DMS 273 (cell line): Measurements from ENCODE around the gene PCDHGC5.
A peak's percentile ranks its signal among the peaks of the same experiment; 100 is the strongest.

Source experiments
- DNase-seq: peaks from one replicate; lab custom pipeline; 2025; ENCODE audit not compliant: unreplicated experiment; lab: John Stamatoyannopoulos, UW

Gene PCDHGC5

DNA sequence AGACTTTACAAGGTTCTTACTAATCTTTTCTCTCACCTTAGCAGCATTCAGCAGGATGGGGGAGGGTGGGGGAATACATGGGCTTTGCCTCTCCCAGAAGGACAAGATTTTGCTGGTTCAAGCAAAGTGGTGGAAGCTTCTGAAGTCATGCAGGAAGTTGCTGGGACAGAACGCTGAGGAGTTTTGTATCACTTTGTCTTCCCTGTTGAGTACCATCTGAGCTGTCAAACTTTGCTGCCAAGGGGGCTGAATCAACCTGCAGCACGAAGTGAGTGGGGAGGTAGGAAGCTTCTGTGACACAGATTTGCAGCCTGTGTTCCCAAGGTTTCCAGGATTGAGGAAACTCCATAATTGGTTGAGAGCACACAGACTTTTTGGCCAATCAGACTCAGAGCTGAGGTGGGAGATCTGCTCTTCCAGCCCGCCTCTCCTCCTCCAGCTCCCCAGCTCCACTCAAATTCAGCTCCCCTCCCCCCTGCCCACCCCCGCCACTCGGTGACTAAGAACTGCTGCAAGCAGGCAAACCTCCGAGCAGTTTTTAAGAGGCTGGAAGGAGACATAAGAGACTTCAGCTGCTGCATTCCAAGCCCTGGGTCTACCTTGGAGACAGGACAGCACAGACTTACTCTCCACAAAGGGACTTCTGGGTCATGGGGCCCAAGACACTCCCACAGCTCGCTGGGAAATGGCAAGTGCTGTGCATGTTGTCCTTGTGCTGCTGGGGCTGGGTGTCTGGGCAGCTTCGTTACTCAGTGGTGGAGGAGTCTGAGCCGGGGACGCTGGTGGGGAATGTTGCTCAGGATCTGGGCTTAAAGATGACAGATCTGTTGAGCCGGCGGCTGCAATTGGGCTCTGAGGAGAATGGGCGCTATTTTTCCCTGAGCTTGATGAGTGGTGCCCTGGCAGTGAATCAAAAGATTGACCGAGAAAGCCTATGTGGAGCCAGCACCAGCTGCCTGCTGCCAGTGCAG, at the start of gene PCDHGC5:
Gene PCDHGC5, plus strand, starts transcription at position 491 of the 971 bp plus-strand sequence. Its CDS starts 160 bp downstream, at position 651.
- peak; percentile 46 for DNase-seq

DNA sequence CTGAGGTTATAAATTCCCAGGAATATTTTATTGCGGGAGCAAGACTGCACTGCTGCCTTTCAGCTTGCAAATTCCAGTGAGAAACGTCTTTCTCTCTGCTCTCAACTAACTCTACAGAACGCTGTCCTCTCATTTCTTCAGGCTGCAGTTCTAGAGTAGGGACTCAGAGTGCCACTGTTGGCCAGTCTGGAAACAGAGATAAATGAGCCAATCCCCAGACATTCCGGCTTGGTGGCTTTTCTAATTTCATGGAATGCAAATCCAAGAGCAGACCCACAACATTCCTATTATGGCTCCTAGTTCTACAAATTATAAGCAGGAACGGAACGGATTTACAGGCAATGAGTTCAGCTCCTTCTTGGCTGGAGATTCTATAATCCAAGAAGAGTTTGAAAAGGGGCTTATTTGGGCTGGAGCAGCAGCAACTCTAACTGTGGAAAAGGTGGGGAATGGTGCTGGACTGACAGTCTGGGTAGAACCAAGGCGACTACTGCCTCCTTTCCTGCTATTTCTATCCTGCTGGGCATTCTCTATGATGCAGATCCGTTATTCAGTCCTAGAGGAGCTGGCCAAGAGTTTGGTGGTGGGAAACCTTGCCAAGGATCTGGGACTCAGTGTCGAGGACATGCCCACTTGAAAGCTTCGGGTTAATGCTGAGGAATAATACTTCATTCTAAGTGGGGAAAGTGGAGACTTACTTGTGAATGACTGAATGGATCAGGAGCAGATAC, 49.3 kb upstream of the PCDHGC5 start:
- DNase-seq, result no peak

DNA sequence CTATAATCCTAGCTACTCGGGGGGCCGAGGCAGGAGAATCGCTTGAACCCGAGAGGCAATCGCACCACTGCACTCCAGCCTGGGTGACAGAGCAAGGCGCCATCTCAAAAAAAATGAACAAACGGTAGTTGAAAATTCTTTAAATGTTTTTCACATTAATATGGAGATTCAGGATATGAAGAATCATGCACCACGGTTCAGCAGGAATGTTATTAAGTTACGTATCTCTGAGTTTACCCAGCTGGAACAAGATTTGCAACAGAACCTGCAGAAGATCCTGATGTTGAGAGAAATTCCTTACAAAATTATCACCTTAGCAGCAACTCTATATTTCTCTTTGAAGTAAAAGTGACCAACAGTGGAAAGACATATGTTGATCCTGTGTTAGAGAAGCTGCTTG, 48.5 kb upstream of the PCDHGC5 start:
- DNase-seq, result no peak

DNA sequence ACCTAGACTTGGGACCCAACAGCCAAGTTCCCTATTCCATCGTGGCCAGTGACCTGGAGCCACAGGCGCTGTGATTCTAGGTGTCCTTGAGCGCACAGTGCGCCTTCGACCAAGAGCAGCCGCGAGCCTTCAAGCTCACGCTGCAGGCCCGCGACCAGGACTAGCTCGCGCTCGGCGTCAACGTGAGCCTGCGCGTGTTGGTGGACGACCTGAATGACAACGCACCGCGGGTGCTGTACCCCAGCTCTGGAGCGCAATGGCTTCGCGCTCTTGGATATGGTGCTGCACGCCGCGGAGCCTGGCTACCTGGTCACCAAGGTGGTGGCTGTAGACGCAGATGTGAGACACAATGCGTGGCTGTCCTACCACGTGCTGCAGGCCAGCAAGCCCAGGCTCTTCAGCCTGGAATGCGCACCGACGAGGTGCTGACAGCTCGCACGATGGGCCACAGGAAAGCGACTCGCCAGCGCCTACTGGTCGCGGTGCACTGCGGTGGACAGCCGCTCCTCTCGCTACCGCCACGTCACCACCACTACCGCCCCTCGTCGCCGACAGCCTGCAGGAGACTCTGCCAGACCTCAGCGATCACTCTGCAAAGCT, 47.2 kb upstream of the PCDHGC5 start:
- no peak for DNase-seq

DNA sequence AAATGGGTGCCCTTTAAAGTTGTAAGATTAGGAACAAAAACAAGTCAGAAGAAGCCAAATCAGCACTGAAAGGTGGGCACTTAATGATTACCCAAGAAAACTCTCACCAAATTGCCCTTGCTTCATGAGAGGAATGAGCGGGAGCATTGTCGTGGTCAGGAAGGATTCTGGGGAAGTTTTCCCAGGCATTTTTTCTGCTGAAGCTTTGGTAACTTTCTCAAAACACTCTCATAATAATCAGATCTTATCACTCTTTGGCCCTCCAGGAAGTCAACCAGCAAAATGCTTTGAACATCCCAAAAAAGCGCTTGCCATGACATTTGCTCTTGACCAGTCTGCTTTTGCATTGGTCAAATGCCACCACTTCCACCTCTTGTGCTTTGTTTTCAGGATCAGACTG, 23.5 kb upstream of the PCDHGC5 start:
- DNase-seq, result no peak

DNA sequence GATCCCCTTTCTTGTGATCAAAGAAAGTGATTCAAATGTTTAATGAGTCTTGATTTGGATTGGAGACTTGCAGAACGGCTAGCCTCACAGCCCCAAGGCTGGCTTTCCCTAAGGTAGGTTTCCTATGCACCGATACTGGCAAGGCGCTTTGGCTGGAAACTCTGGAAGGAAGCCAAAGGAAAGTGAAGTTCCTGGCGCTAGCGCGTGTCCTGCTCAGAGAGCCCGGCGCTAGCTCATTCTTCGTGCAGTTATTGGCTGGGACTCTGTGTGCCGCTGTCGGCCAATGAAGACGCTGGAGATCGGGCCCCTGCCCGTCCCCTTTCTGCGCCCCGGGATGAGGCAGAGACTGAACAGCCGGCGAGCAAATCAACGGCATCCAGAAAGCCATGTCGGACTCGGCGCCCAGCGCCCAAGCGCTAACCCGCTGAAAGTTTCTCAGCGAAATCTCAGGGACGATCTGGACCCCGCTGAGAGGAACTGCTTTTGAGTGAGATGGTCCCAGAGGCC, 13.2 kb upstream of the PCDHGC5 start, which contains the start of gene PCDHGC3:
Gene PCDHGC3, plus strand, starts transcription at position 342 of the 507 bp plus-strand sequence. Its CDS starts 151 bp downstream, at position 493.
- peak; percentile 99 for DNase-seq

DNA sequence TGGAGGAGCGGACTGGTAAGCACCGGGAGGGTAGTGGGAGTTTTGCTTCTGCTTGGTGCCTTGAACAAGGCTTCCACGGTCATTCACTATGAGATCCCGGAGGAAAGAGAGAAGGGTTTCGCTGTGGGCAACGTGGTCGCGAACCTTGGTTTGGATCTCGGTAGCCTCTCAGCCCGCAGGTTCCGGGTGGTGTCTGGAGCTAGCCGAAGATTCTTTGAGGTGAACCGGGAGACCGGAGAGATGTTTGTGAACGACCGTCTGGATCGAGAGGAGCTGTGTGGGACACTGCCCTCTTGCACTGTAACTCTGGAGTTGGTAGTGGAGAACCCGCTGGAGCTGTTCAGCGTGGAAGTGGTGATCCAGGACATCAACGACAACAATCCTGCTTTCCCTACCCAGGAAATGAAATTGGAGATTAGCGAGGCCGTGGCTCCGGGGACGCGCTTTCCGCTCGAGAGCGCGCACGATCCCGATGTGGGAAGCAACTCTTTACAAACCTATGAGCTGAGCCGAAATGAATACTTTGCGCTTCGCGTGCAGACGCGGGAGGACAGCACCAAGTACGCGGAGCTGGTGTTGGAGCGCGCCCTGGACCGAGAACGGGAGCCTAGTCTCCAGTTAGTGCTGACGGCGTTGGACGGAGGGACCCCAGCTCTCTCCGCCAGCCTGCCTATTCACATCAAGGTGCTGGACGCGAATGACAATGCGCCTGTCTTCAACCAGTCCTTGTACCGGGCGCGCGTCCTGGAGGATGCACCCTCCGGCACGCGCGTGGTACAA, 12.6 kb upstream of the PCDHGC5 start:
- peak; percentile 87 for DNase-seq

DNA sequence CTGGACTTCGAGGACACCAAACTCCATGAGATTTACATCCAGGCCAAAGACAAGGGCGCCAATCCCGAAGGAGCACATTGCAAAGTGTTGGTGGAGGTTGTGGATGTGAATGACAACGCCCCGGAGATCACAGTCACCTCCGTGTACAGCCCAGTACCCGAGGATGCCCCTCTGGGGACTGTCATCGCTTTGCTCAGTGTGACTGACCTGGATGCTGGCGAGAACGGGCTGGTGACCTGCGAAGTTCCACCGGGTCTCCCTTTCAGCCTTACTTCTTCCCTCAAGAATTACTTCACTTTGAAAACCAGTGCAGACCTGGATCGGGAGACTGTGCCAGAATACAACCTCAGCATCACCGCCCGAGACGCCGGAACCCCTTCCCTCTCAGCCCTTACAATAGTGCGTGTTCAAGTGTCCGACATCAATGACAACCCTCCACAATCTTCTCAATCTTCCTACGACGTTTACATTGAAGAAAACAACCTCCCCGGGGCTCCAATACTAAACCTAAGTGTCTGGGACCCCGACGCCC, 11.8 kb upstream of the PCDHGC5 start:
- DNase-seq, result no peak

DNA sequence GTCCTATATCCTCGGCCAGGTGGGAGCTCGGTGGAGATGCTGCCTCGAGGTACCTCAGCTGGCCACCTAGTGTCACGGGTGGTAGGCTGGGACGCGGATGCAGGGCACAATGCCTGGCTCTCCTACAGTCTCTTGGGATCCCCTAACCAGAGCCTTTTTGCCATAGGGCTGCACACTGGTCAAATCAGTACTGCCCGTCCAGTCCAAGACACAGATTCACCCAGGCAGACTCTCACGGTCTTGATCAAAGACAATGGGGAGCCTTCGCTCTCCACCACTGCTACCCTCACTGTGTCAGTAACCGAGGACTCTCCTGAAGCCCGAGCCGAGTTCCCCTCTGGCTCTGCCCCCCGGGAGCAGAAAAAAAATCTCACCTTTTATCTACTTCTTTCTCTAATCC, 11.1 kb upstream of the PCDHGC5 start:
- no peak for DNase-seq

DNA sequence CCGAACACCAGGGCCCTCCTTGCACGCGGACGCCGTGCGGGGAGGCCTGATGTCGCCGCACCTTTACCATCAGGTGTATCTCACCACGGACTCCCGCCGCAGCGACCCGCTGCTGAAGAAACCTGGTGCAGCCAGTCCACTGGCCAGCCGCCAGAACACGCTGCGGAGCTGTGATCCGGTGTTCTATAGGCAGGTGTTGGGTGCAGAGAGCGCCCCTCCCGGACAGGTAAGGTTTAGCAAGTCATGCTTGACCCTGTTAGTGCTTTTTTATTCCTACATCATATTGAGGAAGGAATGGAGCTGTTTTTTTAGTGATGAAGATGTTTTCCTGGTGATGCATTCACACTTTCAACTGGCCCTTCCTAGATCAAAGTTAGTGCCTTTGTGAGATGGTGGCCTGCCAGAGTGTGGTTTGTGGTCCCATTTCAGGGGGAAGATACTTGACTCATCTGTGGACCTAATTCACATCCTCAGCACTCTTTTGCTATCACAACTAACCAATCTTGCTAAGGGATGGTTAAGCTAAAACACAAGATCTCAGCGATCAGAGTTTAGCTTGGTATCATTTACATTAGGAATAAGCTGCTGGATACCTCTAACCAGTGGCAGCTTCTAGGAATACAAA, 10.4 kb upstream of the PCDHGC5 start:
- DNase-seq, result peak; percentile 21

DNA sequence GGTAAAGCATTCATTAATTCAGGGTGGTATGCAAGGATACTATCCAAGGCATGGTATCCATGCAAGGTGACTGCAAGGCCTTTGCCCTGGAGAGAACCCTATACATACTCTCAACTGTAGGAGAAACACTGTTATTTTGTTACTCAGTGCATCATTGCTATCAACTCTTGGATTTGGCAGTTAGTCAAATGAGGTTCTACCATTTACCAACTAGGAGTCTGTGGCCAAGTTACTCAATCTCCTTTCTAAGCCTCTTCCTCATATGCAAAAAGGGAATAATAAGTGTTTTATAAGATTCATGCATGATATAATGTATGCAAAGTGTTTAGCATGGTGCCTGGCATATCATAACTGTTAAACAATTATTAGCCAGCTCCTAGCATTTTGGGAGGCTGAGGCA, 9.1 kb upstream of the PCDHGC5 start:
- no peak for DNase-seq

DNA sequence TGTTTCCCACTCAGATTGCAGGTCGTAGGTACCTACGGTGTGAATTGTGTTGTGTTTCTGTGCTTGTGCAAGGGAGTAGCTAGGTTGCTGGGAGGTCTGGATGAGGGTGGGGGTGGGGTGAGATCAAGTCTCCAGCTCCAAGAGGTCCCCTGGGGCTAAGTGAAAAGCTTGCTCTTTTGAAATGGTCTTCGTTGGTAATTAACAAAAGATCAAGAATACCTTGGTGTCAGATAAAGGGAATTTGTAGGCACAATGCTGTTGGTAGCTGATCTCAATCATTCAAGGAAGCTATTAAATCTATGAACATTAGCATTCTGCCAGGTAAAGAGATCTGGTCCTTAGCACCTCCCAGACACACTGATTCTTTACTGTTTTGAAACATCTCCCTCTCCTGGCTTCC, 5.0 kb upstream of the PCDHGC5 start:
- no peak for DNase-seq

DNA sequence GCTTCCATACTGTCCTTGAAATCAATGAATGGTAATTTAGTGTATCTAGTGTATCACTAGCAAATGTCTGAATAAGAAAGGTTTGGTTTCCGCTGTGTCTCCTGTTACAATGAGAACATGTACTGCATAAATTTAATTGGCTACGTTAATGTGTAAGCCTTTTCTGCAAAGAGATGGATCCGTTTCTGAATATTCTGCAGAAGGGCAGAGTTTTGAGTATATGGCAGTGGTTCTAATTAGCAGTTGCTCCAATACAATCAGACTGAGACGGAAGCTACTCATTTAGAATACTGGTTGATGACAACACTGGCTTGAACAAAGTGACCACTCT, 4.6 kb upstream of the PCDHGC5 start:
- no peak for DNase-seq

DNA sequence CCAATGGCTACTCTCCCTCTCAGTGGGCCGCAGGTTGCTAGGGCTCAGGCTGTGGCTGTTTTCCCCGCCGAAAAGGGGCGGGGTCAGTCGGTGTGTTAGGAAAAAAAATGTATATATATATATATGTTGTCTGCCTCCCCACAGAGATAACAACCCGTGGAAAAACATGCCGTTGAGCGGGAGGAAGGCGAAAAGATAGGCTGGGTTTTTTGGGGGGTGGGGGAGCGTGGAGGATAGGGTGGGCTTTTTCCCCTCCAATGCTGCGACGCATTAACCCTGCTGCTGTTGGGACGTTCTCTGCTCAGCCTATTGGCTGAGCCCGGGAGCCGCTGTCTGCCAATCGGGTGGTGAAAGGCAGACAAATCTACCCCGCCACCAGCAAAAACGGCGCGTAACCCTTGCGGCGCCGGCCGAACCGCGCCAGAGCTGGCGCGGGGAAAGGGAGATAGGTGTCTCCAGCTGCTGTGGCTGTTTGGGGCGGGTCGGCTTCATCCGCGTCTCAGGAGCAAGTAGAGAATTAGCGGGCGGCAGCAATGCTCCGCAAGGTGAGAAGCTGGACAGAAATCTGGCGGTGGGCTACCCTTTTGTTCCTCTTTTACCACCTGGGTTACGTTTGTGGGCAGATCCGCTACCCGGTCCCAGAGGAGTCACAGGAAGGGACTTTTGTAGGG, 4.1 kb upstream of the PCDHGC5 start, which contains the start of gene PCDHGC4:
Gene PCDHGC4, plus strand, starts transcription at position 390 of the 671 bp plus-strand sequence. Its CDS starts 144 bp downstream, at position 534.
- DNase-seq, result no peak

DNA sequence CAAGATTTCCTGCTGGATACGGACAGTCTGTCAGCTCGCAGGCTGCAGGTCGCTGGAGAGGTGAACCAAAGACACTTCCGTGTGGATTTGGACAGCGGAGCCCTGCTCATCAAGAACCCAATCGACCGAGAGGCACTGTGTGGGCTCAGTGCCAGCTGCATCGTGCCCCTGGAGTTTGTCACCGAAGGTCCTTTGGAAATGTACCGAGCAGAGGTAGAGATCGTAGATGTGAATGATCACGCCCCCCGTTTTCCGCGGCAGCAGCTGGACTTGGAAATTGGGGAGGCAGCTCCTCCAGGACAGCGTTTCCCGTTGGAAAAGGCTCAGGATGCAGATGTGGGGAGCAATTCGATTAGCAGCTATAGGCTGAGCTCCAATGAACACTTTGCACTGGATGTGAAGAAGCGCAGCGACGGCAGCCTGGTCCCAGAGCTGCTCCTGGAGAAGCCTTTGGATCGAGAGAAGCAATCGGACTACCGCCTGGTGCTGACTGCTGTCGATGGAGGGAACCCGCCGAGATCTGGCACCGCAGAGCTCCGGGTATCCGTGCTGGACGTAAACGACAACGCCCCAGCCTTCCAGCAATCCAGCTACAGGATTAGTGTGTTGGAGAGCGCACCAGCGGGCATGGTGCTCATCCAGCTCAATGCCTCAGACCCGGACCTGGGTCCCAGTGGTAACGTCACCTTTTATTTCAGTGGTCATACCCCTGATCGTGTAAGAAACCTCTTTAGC, 3.4 kb upstream of the PCDHGC5 start:
- DNase-seq, result no peak

DNA sequence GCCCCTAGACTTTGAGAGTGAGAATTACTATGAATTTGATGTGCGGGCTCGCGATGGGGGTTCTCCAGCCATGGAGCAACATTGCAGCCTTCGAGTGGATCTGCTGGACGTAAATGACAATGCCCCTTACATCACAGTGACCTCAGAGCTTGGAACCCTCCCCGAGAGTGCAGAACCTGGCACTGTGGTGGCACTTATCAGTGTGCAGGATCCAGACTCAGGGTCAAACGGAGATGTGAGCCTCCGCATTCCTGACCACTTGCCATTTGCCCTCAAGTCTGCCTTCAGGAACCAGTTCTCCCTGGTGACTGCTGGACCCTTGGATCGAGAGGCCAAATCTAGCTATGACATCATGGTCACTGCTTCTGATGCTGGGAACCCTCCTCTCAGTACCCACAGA, 2.8 kb upstream of the PCDHGC5 start:
- DNase-seq, result no peak

DNA sequence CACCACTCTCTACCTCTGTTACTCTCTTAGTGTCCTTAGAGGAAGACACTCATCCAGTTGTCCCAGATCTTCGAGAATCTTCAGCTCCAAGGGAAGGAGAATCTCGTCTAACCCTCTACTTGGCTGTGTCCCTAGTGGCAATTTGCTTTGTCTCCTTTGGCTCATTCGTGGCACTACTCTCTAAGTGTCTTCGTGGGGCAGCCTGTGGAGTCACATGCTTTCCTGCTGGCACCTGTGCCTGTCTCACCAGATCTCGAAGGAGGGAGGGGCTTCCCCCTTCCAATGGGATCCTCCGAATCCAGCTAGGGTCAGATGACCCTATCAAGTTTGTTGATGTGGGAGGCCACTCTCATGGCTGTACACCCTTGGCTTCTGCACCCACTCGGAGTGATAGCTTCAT, 1.8 kb upstream of the PCDHGC5 start:
- no peak for DNase-seq

DNA sequence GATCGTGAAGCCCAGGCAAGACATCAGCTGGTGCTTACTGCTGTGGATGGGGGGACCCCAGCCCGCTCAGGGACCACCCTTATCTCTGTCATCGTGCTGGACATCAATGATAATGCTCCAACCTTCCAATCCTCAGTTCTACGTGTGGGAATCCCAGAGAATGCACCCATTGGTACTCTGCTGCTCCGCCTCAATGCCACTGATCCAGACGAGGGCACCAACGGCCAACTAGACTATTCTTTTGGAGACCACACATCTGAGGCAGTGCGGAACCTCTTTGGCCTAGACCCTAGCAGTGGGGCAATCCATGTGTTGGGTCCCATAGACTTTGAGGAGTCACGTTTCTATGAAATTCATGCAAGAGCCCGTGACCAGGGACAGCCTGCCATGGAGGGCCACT, 960 bp downstream of the PCDHGC5 start:
- no peak for DNase-seq

DNA sequence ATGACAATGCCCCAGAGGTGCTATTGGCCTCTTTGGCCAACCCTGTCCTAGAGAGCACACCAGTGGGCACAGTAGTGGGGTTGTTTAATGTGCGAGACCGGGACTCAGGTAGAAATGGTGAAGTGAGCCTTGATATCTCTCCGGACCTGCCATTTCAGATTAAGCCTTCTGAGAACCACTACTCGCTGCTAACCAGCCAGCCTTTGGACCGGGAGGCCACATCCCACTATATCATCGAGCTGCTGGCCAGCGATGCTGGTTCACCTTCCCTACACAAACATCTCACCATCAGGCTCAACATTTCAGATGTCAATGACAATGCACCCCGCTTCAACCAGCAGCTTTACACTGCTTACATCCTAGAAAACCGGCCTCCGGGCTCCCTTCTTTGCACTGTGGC, 1.4 kb downstream of the PCDHGC5 start:
- DNase-seq, result no peak
